Fibroblast of mammary gland (primary cell): ENCODE results near the gene ADAM33.

Source experiments
- DNase-seq: peaks from one replicate; pipeline ENCODE4 v3.0.0-alpha.2; 2010; ENCODE audit warnings: low read depth
- H3K4me3 ChIP-seq: 2 replicates; pipeline ENCODE4 v1.5.1; 2011; ENCODE audit warnings: low read depth, mild to moderate bottlenecking, low read length, moderate library complexity; ENCODE audit not compliant: control insufficient read depth
- CTCF ChIP-seq: conservative IDR thresholded peaks from 2 replicates; pipeline ENCODE4 v1.5.1; 2011; ENCODE audit warnings: low read depth, low read length, inconsistent platforms; ENCODE audit not compliant: control insufficient read depth, insufficient read depth

ADAM33 gene

DNA sequence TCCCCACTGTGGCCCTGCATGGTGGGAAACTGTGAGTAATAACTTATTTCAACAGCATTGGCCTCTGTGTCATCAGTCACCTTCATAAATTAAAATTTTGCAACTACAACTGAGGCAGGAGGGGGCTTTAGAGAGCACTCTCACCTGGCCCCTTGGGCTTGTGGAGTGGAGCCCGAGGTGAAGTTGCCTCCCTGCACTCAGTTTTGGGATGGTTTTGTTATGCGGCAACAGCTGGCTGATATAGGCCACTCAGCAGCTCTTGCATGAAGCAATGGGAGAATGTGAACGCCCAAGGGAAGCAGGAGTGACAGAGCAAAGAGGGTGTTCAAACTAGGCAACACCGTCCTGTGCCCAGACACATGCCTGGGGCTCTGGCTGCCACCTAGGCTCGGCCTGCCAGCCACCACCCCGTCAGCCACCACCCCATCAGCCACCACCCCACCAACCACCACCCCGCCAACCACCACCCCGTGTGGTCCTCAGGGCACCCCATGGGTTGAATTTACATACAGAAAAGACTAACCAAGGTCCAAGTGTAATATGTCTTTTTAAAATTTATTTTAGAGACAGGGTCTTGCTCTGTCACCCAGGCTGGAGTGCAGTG is 14.3 kb downstream of the ADAM33 start:
- no peak for TF ChIP-seq CTCF
- no peak overlapping the region for H3K4me3 ChIP-seq
- no peak for DNase-seq

- TF ChIP-seq CTCF = no peak
- DNase-seq = no peak
- no peak overlapping the region for H3K4me3 ChIP-seq
These were observed 18.0 kb downstream of the ADAM33 start for GRCh38 chr20:3663858-3664257.

- no peak for TF ChIP-seq CTCF
- no peak for DNase-seq
These were observed 18.6 kb downstream of the ADAM33 start, which contains the start of gene GFRA4 for GRCh38 chr20:3663031-3663701. Gene GFRA4, minus strand, starts transcription at chr20:3663399. Its CDS starts 0 bp downstream, at chr20:3663399.

DNA sequence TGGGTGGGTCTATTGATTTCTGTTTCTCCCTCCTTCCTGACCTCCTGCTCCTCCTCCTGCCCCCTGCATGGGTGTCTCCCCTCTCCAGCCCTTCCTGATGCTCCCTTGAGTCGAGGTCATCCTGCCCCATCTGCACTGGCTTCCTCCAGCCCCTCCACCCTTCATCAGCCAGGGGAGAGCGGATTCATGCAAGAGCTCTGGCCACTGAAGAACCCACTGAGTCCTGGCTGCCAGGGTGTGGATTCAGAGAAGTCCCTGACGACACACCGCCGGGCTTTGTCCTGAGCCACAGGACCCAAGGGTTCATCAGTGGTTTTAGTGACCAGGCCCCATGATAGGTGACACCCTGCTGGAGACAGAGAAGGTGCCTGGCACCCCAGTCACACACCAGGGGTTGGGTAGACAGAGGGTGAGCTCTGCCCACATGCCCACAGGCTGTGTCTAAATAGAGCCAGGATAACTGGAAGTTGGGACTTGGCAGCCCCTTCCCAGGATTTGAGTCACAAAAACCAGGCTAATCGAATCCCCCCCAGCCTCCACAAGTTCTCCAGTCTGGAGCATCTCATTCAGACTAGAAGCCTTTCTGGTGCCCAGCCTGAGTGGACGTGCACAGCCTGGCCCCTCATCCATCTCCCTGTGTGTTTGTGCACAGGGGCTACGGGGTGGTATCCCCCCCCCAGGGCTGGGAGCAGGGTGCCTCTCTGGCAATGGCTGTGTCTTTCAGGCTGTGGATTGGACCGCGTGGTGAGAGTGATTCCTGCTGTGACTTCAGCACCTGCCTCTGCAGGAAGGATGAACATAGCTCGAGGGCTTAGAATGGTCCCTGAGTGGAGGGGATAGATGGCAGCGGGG is 19.8 kb downstream of the ADAM33 start:
- DNase-seq = no peak
- no peak for TF ChIP-seq CTCF
- no peak overlapping the region for H3K4me3 ChIP-seq

More at GRCh38 chr20:3663031-3663701, 18.6 kb downstream of the ADAM33 start, which contains the start of gene GFRA4:
- H3K4me3 ChIP-seq = no peak within 1 kb of the TSS

- no peak overlapping the region for H3K4me3 ChIP-seq
- no peak for TF ChIP-seq CTCF
These were observed 20.6 kb downstream of the ADAM33 start for GRCh38 chr20:3661060-3661813.

DNA sequence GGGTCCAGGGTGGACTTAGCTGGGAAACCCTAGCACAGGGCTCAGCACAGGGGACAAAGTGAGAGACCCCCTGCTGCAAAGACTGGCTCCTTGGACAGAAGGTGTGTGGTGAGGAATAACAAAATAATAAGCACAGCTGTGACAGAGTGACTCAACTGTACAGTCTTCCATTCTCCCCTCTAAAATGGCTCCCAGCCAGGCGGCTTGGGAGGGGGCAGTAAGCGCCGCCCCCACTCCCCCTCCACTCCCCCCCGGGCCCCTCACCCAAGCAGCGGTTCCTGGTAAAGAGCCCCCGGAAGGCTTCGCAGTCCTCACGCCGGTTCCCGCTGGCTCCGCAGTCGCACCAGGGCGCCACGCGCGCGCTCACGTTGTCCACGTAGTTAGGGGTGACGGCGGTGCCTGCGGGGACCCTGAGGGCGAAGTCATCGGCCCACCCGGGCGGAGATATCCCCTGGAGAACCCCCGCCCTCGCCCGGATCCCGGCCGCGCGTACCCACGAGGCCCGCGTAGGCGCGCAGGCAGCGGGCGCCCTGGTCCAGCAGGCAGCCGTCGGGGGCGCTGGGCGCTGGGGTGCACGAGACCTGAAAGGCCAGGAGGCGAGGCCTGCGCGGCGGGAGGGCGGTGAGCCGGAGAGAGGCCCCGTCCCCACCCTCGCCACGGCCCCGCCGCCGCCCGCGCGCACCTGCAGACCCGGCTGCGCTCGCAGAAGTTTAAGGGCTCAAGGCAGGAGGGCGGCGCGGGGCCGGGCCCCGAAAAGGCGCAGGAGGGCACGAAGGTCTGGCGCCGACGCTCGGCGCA is 21.3 kb downstream of the ADAM33 start:
- no peak for DNase-seq
- no peak for TF ChIP-seq CTCF
- no peak overlapping the region for H3K4me3 ChIP-seq

More at GRCh38 chr20:3661060-3661813, 20.6 kb downstream of the ADAM33 start:
- DNase-seq = no peak
